ENCODE results near the gene HOXA3. TPM values are rescaled to one million over a fixed set of nuclear protein-coding genes. Genes with fewer than 3 reads are reported as not detected.

HOXA3 gene
- total RNA-seq, 1 donor from 2014 or later: 3.9 TPM

GRCh38 chr7:27149842-27150567 lies 2.4 kb downstream of the HOXA3 start:
- Histone ChIP-seq H3K36me3 (no peaks in the 10 kb centered on the region), H3K27ac (peak overlapping the region; percentile 84), H3K9me3 (no peaks in the 10 kb centered on the region), H3K27me3 (no peaks in the 10 kb centered on the region), H3K4me1 (peaks cover 55% of the 10 kb centered on the region), H3K4me3 (peak overlapping the region; percentile 49 to 57)
- no peak for TF ChIP-seq POLR2AphosphoS5 (IDR thresholded peaks at IDR 0.05; ENCODE audit: insufficient read depth in 1 of 2, low read depth in 1 of 2)
- no peak for TF ChIP-seq POLR2A (IDR thresholded peaks at IDR 0.05)
- no peak for TF ChIP-seq CTCF (IDR thresholded peaks at IDR 0.05)
- intact Hi-C loops (cut with DNase I): loop anchor here (10.0 kb wide), 1 partner anchor 945 kb away; the partner anchor contains the start of genes CBX3 and HNRNPA2B1
- DNase-seq (ENCODE audit: extremely low spot score in 2 of 2): peak in 1 of 2 donors; percentile 88

GRCh38 chr7:27148756-27149641 lies 3.4 kb downstream of the HOXA3 start:
- H3K27me3 ChIP-seq: no peaks in the 10 kb centered on the region
- peak in 1 of 2 donors; percentile 84 for DNase-seq (ENCODE audit: extremely low spot score in 2 of 2)
- peak overlapping the region; percentile 49 to 57 for H3K4me3 ChIP-seq
- H3K36me3 ChIP-seq: peaks cover 0 to 7% of the 10 kb centered on the region in 2 donors
- H3K9me3 ChIP-seq: no peaks in the 10 kb centered on the region
- intact Hi-C loops (cut with DNase I): no loop called here
- peaks cover 48% of the 10 kb centered on the region for H3K4me1 ChIP-seq
- TF ChIP-seq POLR2AphosphoS5 (IDR thresholded peaks at IDR 0.05; ENCODE audit: insufficient read depth in 1 of 2, low read depth in 1 of 2): no peak
- no peak for TF ChIP-seq POLR2A (IDR thresholded peaks at IDR 0.05)
- TF ChIP-seq CTCF (IDR thresholded peaks at IDR 0.05): no peak
- peak overlapping the region; percentile 84 for H3K27ac ChIP-seq

- peak in 1 of 2 donors; percentile 69 for DNase-seq (ENCODE audit: extremely low spot score in 2 of 2)
- Histone ChIP-seq H3K27ac (peak overlapping the region; percentile 84), H3K36me3 (peaks cover 0 to 7% of the 10 kb centered on the region in 2 donors), H3K9me3 (no peaks in the 10 kb centered on the region), H3K4me3 (peak overlapping the region; percentile 39 to 49), H3K27me3 (no peaks in the 10 kb centered on the region), H3K4me1 (peaks cover 46% of the 10 kb centered on the region)
- intact Hi-C loops (cut with DNase I): no loop called here
- TF ChIP-seq POLR2A (IDR thresholded peaks at IDR 0.05): no peak
- no peak for TF ChIP-seq CTCF (IDR thresholded peaks at IDR 0.05)
- no peak for TF ChIP-seq POLR2AphosphoS5 (IDR thresholded peaks at IDR 0.05; ENCODE audit: insufficient read depth in 1 of 2, low read depth in 1 of 2)
Observed at GRCh38 chr7:27148031-27148755, 4.2 kb downstream of the HOXA3 start.

GRCh38 chr7:27147199-27148030 lies 5.0 kb downstream of the HOXA3 start, which contains the start of gene HOXA6:
TSS of gene HOXA6 (minus strand) at chr7:27147774. CDS start at chr7:27147749, 25 bp downstream.
- Histone ChIP-seq H3K4me1 (peaks cover 46% of the 10 kb centered on the region), H3K9me3 (no peaks in the 10 kb centered on the region), H3K27me3 (no peaks in the 10 kb centered on the region), H3K4me3 (peak within 1 kb of the TSS; percentile 39 to 49), H3K36me3 (peaks cover 0 to 7% of the 10 kb centered on the region in 2 donors), H3K27ac (peak within 1 kb of the TSS; percentile 84)
- intact Hi-C loops (cut with DNase I): no loop called here
- peak in 1 of 2 donors; percentile 85 for DNase-seq (ENCODE audit: extremely low spot score in 2 of 2)
- TF ChIP-seq POLR2AphosphoS5 (IDR thresholded peaks at IDR 0.05; ENCODE audit: insufficient read depth in 1 of 2, low read depth in 1 of 2): peak in 1 of 2 donors; percentile 5
- TF ChIP-seq POLR2A (IDR thresholded peaks at IDR 0.05): no peak
